ACC112 (cell line): ENCODE results near the gene RGL3.
"Not testable (repeated sequence)": the region's sequence is repeated elsewhere in the genome, so short reads cannot be mapped to it uniquely, and the experiment has no call there.

Experiments used
- H2AFZ ChIP-seq: fragments of 200-600 bp; sonication (generic); one replicate; pipeline ENCODE4 v1.6.0; 2017; ENCODE audit warnings: antibody characterized with exemption, low read length; ENCODE audit not compliant: unreplicated experiment
- H3K27ac ChIP-seq: fragments of 200-600 bp; sonication (generic); 2 replicates; pipeline ENCODE4 v1.5.1; 2014; ENCODE audit warnings: low read depth, mild to moderate bottlenecking, antibody characterized with exemption, low read length, moderate library complexity
- H3K27me3 ChIP-seq: fragments of 200-600 bp; sonication (generic); 2 replicates; pipeline ENCODE4 v1.6.1; 2014; ENCODE audit warnings: mild to moderate bottlenecking, antibody characterized with exemption, low read length, moderate library complexity, mixed read lengths; ENCODE audit not compliant: insufficient read depth
- H3K36me3 ChIP-seq: fragments of 200-600 bp; sonication (generic); 2 replicates; pipeline ENCODE4 v1.6.1; 2016; ENCODE audit warnings: mild to moderate bottlenecking, antibody characterized with exemption, low read length, moderate library complexity, mixed read lengths; ENCODE audit not compliant: insufficient read depth
- H3K4me1 ChIP-seq: fragments of 200-600 bp; sonication (generic); one replicate; pipeline ENCODE4 v1.6.1; 2016; ENCODE audit warnings: low read length, mixed read lengths; ENCODE audit not compliant: insufficient read depth, unreplicated experiment, control insufficient read depth
- H3K4me3 ChIP-seq: fragments of 200-600 bp; sonication (generic); 2 replicates; pipeline ENCODE4 v1.5.1; 2014; ENCODE audit warnings: mild to moderate bottlenecking, low read depth, low read length
- H3K79me2 ChIP-seq: fragments of 200-600 bp; sonication (generic); one replicate; pipeline ENCODE4 v1.6.0; 2016; ENCODE audit warnings: low read length; ENCODE audit not compliant: control insufficient read depth, unreplicated experiment, insufficient read depth

RGL3 gene

GRCh38 chr19:11418549-11419506, at the start of gene RGL3:
RGL3 (minus strand) TSS chr19:11419314; CDS start chr19:11419278, 36 bp downstream.
- Histone ChIP-seq H3K27ac (no peak within 1 kb of the TSS), H3K4me1 (peaks cover 6% of the 10 kb centered on the region), H3K79me2 (no peaks in the 10 kb centered on the region), H2AFZ (peak within 1 kb of the TSS; percentile 50), H3K27me3 (peaks cover 31% of the 10 kb centered on the region), H3K4me3 (peak within 1 kb of the TSS; percentile 77), H3K36me3 (no peaks in the 10 kb centered on the region)

- H2AFZ ChIP-seq, H3K4me3 ChIP-seq, H3K4me1 ChIP-seq, H3K27me3 ChIP-seq, H3K27ac ChIP-seq, H3K36me3 ChIP-seq, H3K79me2 ChIP-seq: not testable (repeated sequence)
These were observed 49.2 kb upstream of the RGL3 start for GRCh38 chr19:11468266-11468845.

- H3K79me2 ChIP-seq = no peaks in the 10 kb centered on the region
- no peaks in the 10 kb centered on the region for H3K4me1 ChIP-seq
- no peak overlapping the region for H2AFZ ChIP-seq
- no peak overlapping the region for H3K27ac ChIP-seq
- H3K27me3 ChIP-seq = no peaks in the 10 kb centered on the region
- H3K4me3 ChIP-seq = no peak overlapping the region
- H3K36me3 ChIP-seq = no peaks in the 10 kb centered on the region
These were observed 46.5 kb upstream of the RGL3 start for GRCh38 chr19:11465600-11465999.

- no peaks in the 10 kb centered on the region for H3K4me1 ChIP-seq
- no peaks in the 10 kb centered on the region for H3K36me3 ChIP-seq
- H3K79me2 ChIP-seq = no peaks in the 10 kb centered on the region
- H3K4me3 ChIP-seq = no peak overlapping the region
- H2AFZ ChIP-seq = no peak overlapping the region
- no peak overlapping the region for H3K27ac ChIP-seq
- H3K27me3 ChIP-seq = no peaks in the 10 kb centered on the region
These were observed 45.5 kb upstream of the RGL3 start for GRCh38 chr19:11464333-11465265.

GRCh38 chr19:11463391-11463790, 44.3 kb upstream of the RGL3 start:
- Histone ChIP-seq H3K27me3 (no peaks in the 10 kb centered on the region), H3K4me1 (no peaks in the 10 kb centered on the region), H3K27ac (no peak overlapping the region), H3K4me3 (no peak overlapping the region), H2AFZ (no peak overlapping the region), H3K36me3 (no peaks in the 10 kb centered on the region), H3K79me2 (no peaks in the 10 kb centered on the region)

- Histone ChIP-seq H3K36me3 (no peaks in the 10 kb centered on the region), H3K4me1 (no peaks in the 10 kb centered on the region), H2AFZ (no peak overlapping the region), H3K4me3 (no peak overlapping the region), H3K79me2 (no peaks in the 10 kb centered on the region), H3K27ac (no peak overlapping the region), H3K27me3 (no peaks in the 10 kb centered on the region)
These were observed 42.3 kb upstream of the RGL3 start for GRCh38 chr19:11461453-11461852.

GRCh38 chr19:11460207-11460606, 41.1 kb upstream of the RGL3 start:
- no peak overlapping the region for H3K4me3 ChIP-seq
- H2AFZ ChIP-seq = no peak overlapping the region
- H3K79me2 ChIP-seq = no peaks in the 10 kb centered on the region
- H3K4me1 ChIP-seq = no peaks in the 10 kb centered on the region
- H3K27me3 ChIP-seq = no peaks in the 10 kb centered on the region
- no peak overlapping the region for H3K27ac ChIP-seq
- no peaks in the 10 kb centered on the region for H3K36me3 ChIP-seq

GRCh38 chr19:11458912-11459311, 39.8 kb upstream of the RGL3 start:
- not testable (repeated sequence) for H3K27ac ChIP-seq, H2AFZ ChIP-seq, H3K79me2 ChIP-seq, H3K4me1 ChIP-seq, H3K4me3 ChIP-seq, H3K36me3 ChIP-seq, H3K27me3 ChIP-seq

- H3K4me3 ChIP-seq = no peak overlapping the region
- H3K27ac ChIP-seq = no peak overlapping the region
These were observed 39.3 kb upstream of the RGL3 start for GRCh38 chr19:11458236-11458900.

GRCh38 chr19:11457831-11458230, 38.7 kb upstream of the RGL3 start:
- Histone ChIP-seq H3K79me2 (no peaks in the 10 kb centered on the region), H3K27me3 (no peaks in the 10 kb centered on the region), H3K4me3 (no peak overlapping the region), H3K27ac (no peak overlapping the region), H3K4me1 (no peaks in the 10 kb centered on the region), H3K36me3 (no peaks in the 10 kb centered on the region), H2AFZ (no peak overlapping the region)

More at GRCh38 chr19:11458236-11458900, 39.3 kb upstream of the RGL3 start:
- Histone ChIP-seq H3K4me1 (no peaks in the 10 kb centered on the region), H3K79me2 (no peaks in the 10 kb centered on the region), H2AFZ (no peak overlapping the region), H3K36me3 (no peaks in the 10 kb centered on the region), H3K27me3 (no peaks in the 10 kb centered on the region)
